IMR-90 (cell line): ENCODE data around the gene GDF15.

Experiments used
- CEBPB ChIP-seq: IDR thresholded peaks from 2 replicates; pipeline ENCODE4 v1.6.1; 2012; ENCODE audit warnings: low read depth, low read length, improper control_type of control experiment
- CTCF ChIP-seq: conservative IDR thresholded peaks from 2 replicates; pipeline ENCODE4 v1.5.1; 2012; ENCODE audit warnings: mild to moderate bottlenecking, low read depth, low read length, improper control_type of control experiment
- NFE2L2 ChIP-seq: fragments of 150-350 bp; IDR thresholded peaks from 2 replicates; pipeline ENCODE4 v1.6.1; 2016; ENCODE audit warnings: low read depth, mild to moderate bottlenecking, low read length
- POLR2A ChIP-seq: IDR thresholded peaks from 2 replicates; pipeline ENCODE4 v1.6.1; 2012; ENCODE audit warnings: mild to moderate bottlenecking, low read depth, low read length
- SMC3 ChIP-seq: fragments of 150-350 bp; IDR thresholded peaks from 2 replicates; pipeline ENCODE4 v1.6.1; 2016; ENCODE audit warnings: low read depth, mild to moderate bottlenecking, antibody characterized with exemption, low read length, moderate library complexity

GRCh38 chr19:18419699-18420460 is 33.9 kb downstream of the GDF15 start:
- TF ChIP-seq POLR2A (peak; percentile 20; the same call in 1 of the 2 replicates), CTCF (no peak), NFE2L2 (no peak), SMC3 (no peak), CEBPB (no peak)
